Stomach (tissue), 9 donors: ENCODE data around the gene SUPT4H1. TPM values are rescaled to one million over a fixed set of nuclear protein-coding genes. Genes with fewer than 3 reads are reported as not detected.

Experiments
- DNase-seq, 2 donors: peaks; one replicate each; pipeline versions ENCODE4 v3.0.0 to v3.0.0-alpha.2; 2013 to 2019
- H3K27ac ChIP-seq, 5 donors: fragments of 200-600 bp in 4 of 5; sonication (generic) in 4 of 5; one replicate each; pipeline ENCODE4 v1.5.1; 2013 to 2019; ENCODE audit warnings: mild to moderate bottlenecking in 1 of 5, moderate library complexity in 1 of 5
- H3K27me3 ChIP-seq, 3 donors: fragments of 200-600 bp; sonication (generic); one replicate each; pipeline ENCODE4 v1.5.1; 2017 to 2019; ENCODE audit warnings: mixed run types in 1 of 3
- H3K36me3 ChIP-seq, 4 donors: fragments of 200-600 bp; sonication (generic); 1 replicate in 3 of 4; 2 replicates in 1 of 4; pipeline ENCODE4 v1.5.1; 2016 to 2019
- H3K4me1 ChIP-seq, 4 donors: fragments of 200-600 bp; sonication (generic); one replicate each; pipeline ENCODE4 v1.5.1; 2016 to 2019
- H3K4me3 ChIP-seq, 4 donors: fragments of 200-600 bp; sonication (generic) in 3 of 4; one replicate each; pipeline ENCODE4 v1.5.1; 2016 to 2019; ENCODE audit warnings: mild to moderate bottlenecking in 1 of 4
- H3K9me3 ChIP-seq, 4 donors: fragments of 200-600 bp; sonication (generic); one replicate each; pipeline ENCODE4 v1.5.1; 2016 to 2019
- CTCF ChIP-seq, 7 experiments: fragments of 450-650 bp in 4 of 7; fragments of 200-600 bp in 3 of 7; sonication (generic) in 3 of 7; IDR thresholded peaks; one replicate each; pipeline ENCODE4 v1.5.1; 2016 to 2019; ENCODE audit warnings: antibody characterized with exemption in 7 of 7, control low read depth in 2 of 7, mild to moderate bottlenecking in 1 of 7
- EP300 ChIP-seq: sonication (generic); formaldehyde crosslinking; IDR thresholded peaks from one replicate; pipeline ENCODE4 v1.6.1; 2017; ENCODE audit warnings: antibody characterized with exemption
- POLR2A ChIP-seq, 4 donors: fragments of 450-650 bp; IDR thresholded peaks; one replicate each; pipeline ENCODE4 v1.6.1; 2016; ENCODE audit warnings: antibody characterized with exemption in 4 of 4, control low read depth in 2 of 4, mild to moderate bottlenecking in 1 of 4, moderate library complexity in 1 of 4
- POLR2AphosphoS5 ChIP-seq, 3 donors: sonication (generic); formaldehyde crosslinking; IDR thresholded peaks; one replicate each; pipeline ENCODE4 v1.6.1; 2016; ENCODE audit warnings: antibody characterized with exemption in 3 of 3
- WGBS, 5 donors: extraction: QIAGEN DNeasy Blood & Tissue Kit in 3 of 5; methylation state at CpG; one replicate each; pipeline versions ENCODE4 v1.1.5 to v1.1.7; 2013 to 2018; 5-methylcytosine and 5-hydroxymethylcytosine counted together
- intact Hi-C: fragments of 100-400 bp; cut with DNase I; formaldehyde crosslinking; loops from one replicate; pipeline ENCODE4 v1.15.1; 2023; ENCODE audit warnings: low total_unique reads
- polyA plus RNA-seq, 3 donors: library from polyadenylated mRNA; stranded (reverse); fragments of 200-250 nt; gene quantifications; one replicate each; pipeline ENCODE4 v1.2.3, GENCODE V29; 2013
- total RNA-seq, 5 donors: library from RNA; depleted of rRNA; stranded (reverse); fragments of >200 nt; gene quantifications; one replicate each; pipeline versions ENCODE4 v1.1.0 to v1.2.3, GENCODE V29; 2014 to 2016
- donor health status: healthy with polysubstance abuse.
- donor health status: Bipolar disorder and iron deficiency.
- donor health status: healthy.

SUPT4H1 gene
- total and polyA plus RNA-seq, 8 donors, result 6.7 to 80.9 (median 43.1) TPM

GRCh38 chr17:58312829-58313228 is 39.2 kb downstream of the SUPT4H1 start:
- intact Hi-C loops, result loop anchor here (10.0 kb wide), 1 partner anchor 132 kb away; no protein-coding TSS in a partner anchor
- peaks cover 0 to 48% (median 17%) of the 10 kb centered on the region in 4 donors for H3K36me3 ChIP-seq
- no peak overlapping the region for H3K4me3 ChIP-seq
- no peak for DNase-seq
- H3K27me3 ChIP-seq, result no peaks in the 10 kb centered on the region
- TF ChIP-seq CTCF (IDR thresholded peaks at IDR 0.05) (no peak), POLR2A (IDR thresholded peaks at IDR 0.05) (no peak), EP300 (no peak), POLR2AphosphoS5 (IDR thresholded peaks at IDR 0.05) (no peak)
- no peaks in the 10 kb centered on the region for H3K9me3 ChIP-seq
- peaks cover 0 to 7% (median 0%) of the 10 kb centered on the region in 4 donors for H3K4me1 ChIP-seq
- 47 to 68% (median 65%) methylated on average over 1 of the region's 1 CpG for whole genome bisulfite sequencing, 5 donors
- no peak overlapping the region for H3K27ac ChIP-seq

- WGBS, 5 donors, result 90 to 94% (median 93%) methylated on average over 16 to 23 of the region's 23 CpGs
- H3K36me3 ChIP-seq, result peaks cover 0 to 48% (median 19%) of the 10 kb centered on the region in 4 donors
- no peaks in the 10 kb centered on the region for H3K4me1 ChIP-seq
- H3K4me3 ChIP-seq, result no peak overlapping the region
- no peaks in the 10 kb centered on the region for H3K27me3 ChIP-seq
- TF ChIP-seq EP300 (no peak), POLR2A (IDR thresholded peaks at IDR 0.05) (no peak), POLR2AphosphoS5 (IDR thresholded peaks at IDR 0.05) (no peak), CTCF (IDR thresholded peaks at IDR 0.05) (no peak)
- no peaks in the 10 kb centered on the region for H3K9me3 ChIP-seq
- no peak overlapping the region for H3K27ac ChIP-seq
- peak; percentile 1 to 13 for DNase-seq
- intact Hi-C loops, result loop anchor here (10.0 kb wide), 1 partner anchor 133 kb away; no protein-coding TSS in a partner anchor
Measured at GRCh38 chr17:58312021-58312630, 39.9 kb downstream of the SUPT4H1 start.

DNA sequence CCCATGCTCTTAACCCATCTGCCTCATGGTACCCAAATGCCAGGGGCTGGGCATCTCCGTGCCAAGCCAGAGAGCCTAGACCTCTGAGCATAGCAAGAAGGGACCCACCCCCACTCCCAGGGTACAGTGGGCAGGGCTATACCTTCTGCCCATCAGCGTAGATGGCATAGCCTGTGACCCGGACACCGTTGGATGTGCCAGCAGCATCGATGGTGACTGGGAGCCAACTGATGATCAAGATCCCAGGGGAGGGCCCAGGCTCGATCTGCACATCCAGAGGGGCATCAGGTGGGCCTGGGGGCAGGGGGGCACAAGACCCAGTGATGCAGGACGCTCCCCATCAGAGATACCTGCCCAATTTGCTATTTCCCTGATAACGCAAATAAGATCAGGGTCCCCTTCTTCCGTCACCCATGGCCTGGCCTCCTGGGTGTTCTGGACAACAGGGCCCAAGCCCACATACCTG is 40.5 kb downstream of the SUPT4H1 start:
- Histone ChIP-seq H3K4me3 (no peak overlapping the region), H3K9me3 (no peaks in the 10 kb centered on the region), H3K36me3 (peaks cover 0 to 45% (median 19%) of the 10 kb centered on the region in 4 donors), H3K4me1 (no peaks in the 10 kb centered on the region), H3K27me3 (no peaks in the 10 kb centered on the region), H3K27ac (no peak overlapping the region)
- intact Hi-C loops, result loop anchor here (10.0 kb wide), 1 partner anchor 133 kb away; no protein-coding TSS in a partner anchor
- TF ChIP-seq EP300 (no peak), POLR2AphosphoS5 (IDR thresholded peaks at IDR 0.05) (no peak), CTCF (IDR thresholded peaks at IDR 0.05) (no peak), POLR2A (IDR thresholded peaks at IDR 0.05) (no peak)
- WGBS, 5 donors, result 85 to 95% (median 93%) methylated on average over 3 to 9 of the region's 9 CpGs
- no peak for DNase-seq

- H3K4me3 ChIP-seq, result no peak overlapping the region
- intact Hi-C loops, result loop anchor here (10.0 kb wide), 1 partner anchor 134 kb away; no protein-coding TSS in a partner anchor
- peaks cover 0 to 40% (median 19%) of the 10 kb centered on the region in 4 donors for H3K36me3 ChIP-seq
- H3K9me3 ChIP-seq, result no peaks in the 10 kb centered on the region
- DNase-seq, result peak; percentile 1 to 19
- H3K27me3 ChIP-seq, result no peaks in the 10 kb centered on the region
- H3K27ac ChIP-seq, result no peak overlapping the region
- TF ChIP-seq POLR2A (IDR thresholded peaks at IDR 0.05), result no peak
- TF ChIP-seq CTCF (IDR thresholded peaks at IDR 0.05), result no peak
- WGBS, 5 donors, result 89 to 92% (median 91%) methylated on average over 16 to 23 of the region's 23 CpGs
- H3K4me1 ChIP-seq, result no peaks in the 10 kb centered on the region
Measured at GRCh38 chr17:58310511-58311428, 41.2 kb downstream of the SUPT4H1 start.
